Osteoblast (primary cell): ENCODE results near the gene RDH16. TPM values are rescaled to one million over a fixed set of nuclear protein-coding genes. Genes with fewer than 3 reads are reported as not detected.

Experiments used
- DNase-seq: peaks from one replicate; pipeline ENCODE4 v3.0.0; 2011; ENCODE audit warnings: low spot score, mixed read lengths; ENCODE audit not compliant: insufficient read length; ENCODE audit errors: missing footprints
- H2AFZ ChIP-seq: 2 replicates; pipeline ENCODE4 v1.6.0; 2011; ENCODE audit warnings: mild to moderate bottlenecking, low read length
- H3K27ac ChIP-seq: 2 replicates; pipeline ENCODE4 v1.5.1; 2011; ENCODE audit warnings: mild to moderate bottlenecking, low read depth, low read length, moderate library complexity
- H3K27me3 ChIP-seq: 2 replicates; pipeline ENCODE4 v1.6.0; 2012; ENCODE audit warnings: mild to moderate bottlenecking, control low read depth, inconsistent platforms, low read length, moderate library complexity; ENCODE audit not compliant: insufficient read depth
- H3K36me3 ChIP-seq: 2 replicates; pipeline ENCODE4 v1.5.1; 2011; ENCODE audit warnings: mild to moderate bottlenecking, low read length, control low read depth, moderate library complexity; ENCODE audit not compliant: insufficient read depth
- H3K4me1 ChIP-seq: 2 replicates; pipeline ENCODE4 v1.5.1; 2011; ENCODE audit warnings: mild to moderate bottlenecking, low read length, control low read depth, moderate library complexity; ENCODE audit not compliant: insufficient read depth
- H3K4me2 ChIP-seq: 2 replicates; pipeline ENCODE4 v1.6.0; 2011; ENCODE audit warnings: mild to moderate bottlenecking, low read length; ENCODE audit not compliant: insufficient read depth
- H3K4me3 ChIP-seq: fragments of 200-600 bp; sonication (generic); 3 replicates; pipeline ENCODE4 v1.5.1; 2012; ENCODE audit warnings: mild to moderate bottlenecking, low read length, inconsistent platforms; ENCODE audit not compliant: insufficient read depth
- H3K79me2 ChIP-seq: 2 replicates; pipeline ENCODE4 v1.6.0; 2012; ENCODE audit warnings: mild to moderate bottlenecking, low read length, control low read depth, inconsistent platforms; ENCODE audit not compliant: insufficient read depth
- H3K9me3 ChIP-seq: 2 replicates; pipeline ENCODE4 v1.5.1; 2011; ENCODE audit warnings: low read depth, low read length, control low read depth
- H4K20me1 ChIP-seq: 2 replicates; pipeline ENCODE4 v1.6.0; 2012; ENCODE audit warnings: mild to moderate bottlenecking, low read length, control low read depth; ENCODE audit not compliant: insufficient read depth
- total RNA-seq: library from RNA; depleted of rRNA; stranded (reverse); fragments of >200 nt; gene quantifications from 2 replicates; pipeline ENCODE4 v1.2.3, GENCODE V29; 2012
- TF ChIP-seq, protein P1 (sequence below): IDR thresholded peaks from 2 replicates; pipeline ENCODE4 v1.5.1; 2011; ENCODE audit warnings: mild to moderate bottlenecking, low read depth, low read length, moderate library complexity; ENCODE audit errors: extremely low read depth

Gene RDH16
- total RNA-seq, 1 donor: under 0.01 TPM

DNA sequence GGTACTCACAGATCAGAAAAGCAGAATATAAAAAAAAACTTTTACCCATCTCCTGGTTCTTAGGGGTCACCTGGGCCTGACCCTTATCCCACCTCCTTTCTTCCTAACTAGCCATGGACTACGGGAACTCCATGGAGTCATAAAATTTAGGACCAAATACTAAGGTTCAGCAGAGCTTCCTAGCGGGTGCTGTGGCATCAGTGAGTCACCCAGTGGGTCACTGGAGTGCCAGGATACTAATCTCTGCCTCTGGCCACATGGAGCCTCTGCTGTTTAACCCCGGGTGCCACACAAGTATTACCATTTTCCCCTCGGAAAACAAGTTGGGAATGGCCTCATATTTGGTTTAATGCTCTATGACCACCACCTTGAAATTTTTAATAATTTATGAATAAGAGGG is 42.0 kb upstream of the RDH16 start:
- Histone ChIP-seq H2AFZ (no peak overlapping the region), H3K4me1 (peaks cover 14% of the 10 kb centered on the region), H3K36me3 (peaks cover 26% of the 10 kb centered on the region), H3K4me3 (no peak overlapping the region), H3K27me3 (no peaks in the 10 kb centered on the region), H3K9me3 (no peaks in the 10 kb centered on the region), H3K27ac (no peak overlapping the region), H3K79me2 (peaks cover 36% of the 10 kb centered on the region), H3K4me2 (no peak overlapping the region), H4K20me1 (peaks cover 49% of the 10 kb centered on the region)
- TF ChIP-seq, protein P1, sequence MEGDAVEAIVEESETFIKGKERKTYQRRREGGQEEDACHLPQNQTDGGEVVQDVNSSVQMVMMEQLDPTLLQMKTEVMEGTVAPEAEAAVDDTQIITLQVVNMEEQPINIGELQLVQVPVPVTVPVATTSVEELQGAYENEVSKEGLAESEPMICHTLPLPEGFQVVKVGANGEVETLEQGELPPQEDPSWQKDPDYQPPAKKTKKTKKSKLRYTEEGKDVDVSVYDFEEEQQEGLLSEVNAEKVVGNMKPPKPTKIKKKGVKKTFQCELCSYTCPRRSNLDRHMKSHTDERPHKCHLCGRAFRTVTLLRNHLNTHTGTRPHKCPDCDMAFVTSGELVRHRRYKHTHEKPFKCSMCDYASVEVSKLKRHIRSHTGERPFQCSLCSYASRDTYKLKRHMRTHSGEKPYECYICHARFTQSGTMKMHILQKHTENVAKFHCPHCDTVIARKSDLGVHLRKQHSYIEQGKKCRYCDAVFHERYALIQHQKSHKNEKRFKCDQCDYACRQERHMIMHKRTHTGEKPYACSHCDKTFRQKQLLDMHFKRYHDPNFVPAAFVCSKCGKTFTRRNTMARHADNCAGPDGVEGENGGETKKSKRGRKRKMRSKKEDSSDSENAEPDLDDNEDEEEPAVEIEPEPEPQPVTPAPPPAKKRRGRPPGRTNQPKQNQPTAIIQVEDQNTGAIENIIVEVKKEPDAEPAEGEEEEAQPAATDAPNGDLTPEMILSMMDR: no peak
- peak; percentile 87 for DNase-seq

DNA sequence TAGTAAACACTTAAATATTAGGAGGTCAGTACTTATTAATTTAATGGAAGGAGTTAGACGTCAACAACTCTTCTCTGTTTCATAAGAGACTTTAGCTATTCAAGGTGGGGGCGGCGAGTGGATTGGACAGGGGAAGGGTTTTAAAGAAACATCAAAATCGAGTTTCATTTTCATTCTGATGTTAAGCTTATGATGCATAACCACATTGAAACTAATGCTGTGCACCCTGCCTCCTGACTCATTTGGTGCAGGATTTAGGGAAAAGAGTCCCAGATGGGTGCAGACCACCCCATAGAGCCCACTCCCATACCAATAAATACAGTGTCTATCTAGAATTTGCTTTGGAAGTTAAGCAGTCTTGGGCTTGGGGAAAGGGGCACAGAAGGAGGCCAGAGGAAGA is 41.6 kb upstream of the RDH16 start:
- Histone ChIP-seq H3K9me3 (no peaks in the 10 kb centered on the region), H4K20me1 (peaks cover 49% of the 10 kb centered on the region), H3K4me1 (peaks cover 14% of the 10 kb centered on the region), H3K27ac (no peak overlapping the region), H2AFZ (no peak overlapping the region), H3K36me3 (peaks cover 22% of the 10 kb centered on the region), H3K4me3 (no peak overlapping the region), H3K4me2 (no peak overlapping the region), H3K27me3 (no peaks in the 10 kb centered on the region), H3K79me2 (peaks cover 31% of the 10 kb centered on the region)
- DNase-seq: no peak
- TF ChIP-seq, protein P1: no peak

DNA sequence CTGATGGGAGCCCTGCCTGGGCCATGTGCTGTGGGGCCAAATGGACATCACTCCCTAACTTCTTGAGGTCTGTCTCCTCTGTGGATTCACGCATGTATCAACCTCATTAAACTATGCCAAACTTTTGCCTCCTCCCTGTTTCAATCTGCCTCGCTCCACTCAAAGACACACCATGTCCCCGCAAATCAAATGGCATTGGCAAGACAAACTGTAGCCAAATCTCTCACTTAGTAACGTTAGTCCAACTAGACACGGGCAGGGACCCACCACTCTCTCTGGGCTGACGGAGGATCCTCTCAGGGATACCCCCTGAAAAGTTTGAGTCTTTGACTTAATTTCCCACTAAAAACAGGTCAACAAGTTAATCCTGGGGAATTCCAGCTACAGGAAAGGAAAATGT is 40.9 kb upstream of the RDH16 start:
- Histone ChIP-seq H3K79me2 (peaks cover 24% of the 10 kb centered on the region), H3K27ac (no peak overlapping the region), H4K20me1 (peaks cover 49% of the 10 kb centered on the region), H3K4me2 (no peak overlapping the region), H2AFZ (no peak overlapping the region), H3K4me3 (no peak overlapping the region), H3K36me3 (peaks cover 16% of the 10 kb centered on the region), H3K9me3 (no peaks in the 10 kb centered on the region), H3K4me1 (peaks cover 14% of the 10 kb centered on the region), H3K27me3 (no peaks in the 10 kb centered on the region)
- TF ChIP-seq, protein P1: no peak
- DNase-seq: no peak

DNA sequence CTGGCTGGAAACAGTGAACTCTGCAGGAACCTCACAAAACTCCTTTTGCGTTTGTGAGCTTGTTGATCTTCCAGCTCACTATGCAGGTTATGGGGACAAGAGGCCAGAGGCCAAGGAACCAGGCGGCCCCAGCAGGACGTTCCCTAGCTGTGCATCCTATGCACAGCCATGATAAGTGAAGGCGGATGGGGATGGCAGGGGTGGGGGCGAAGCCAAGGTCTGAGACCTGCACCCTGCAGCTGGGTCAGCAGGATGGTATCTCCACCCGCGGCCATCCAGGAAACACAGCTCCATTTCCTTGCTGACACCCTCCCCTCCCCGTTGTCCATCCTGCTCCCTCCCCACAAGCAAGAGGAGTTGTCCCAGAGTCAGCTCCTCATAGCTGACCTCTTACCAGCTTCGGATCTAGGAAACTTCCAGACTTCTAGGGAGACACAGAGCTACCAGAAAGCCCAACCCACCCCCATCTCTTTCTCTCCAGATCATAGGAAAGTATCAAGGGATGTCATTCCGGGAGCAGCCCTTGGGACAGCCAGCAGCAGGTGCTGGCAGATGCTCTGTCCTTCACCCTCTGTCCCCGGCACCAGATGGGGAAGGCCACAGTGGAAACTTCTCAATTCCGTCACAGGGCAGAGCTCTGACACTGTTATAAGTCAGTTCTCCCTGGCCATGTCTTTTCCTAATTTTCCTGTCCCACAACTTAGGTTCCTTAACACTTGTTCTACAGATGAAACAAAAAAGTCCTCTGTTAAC is 39.6 kb upstream of the RDH16 start:
- no peak overlapping the region for H3K4me2 ChIP-seq
- H3K4me3 ChIP-seq: no peak overlapping the region
- H3K27ac ChIP-seq: no peak overlapping the region
- peaks cover 14% of the 10 kb centered on the region for H3K4me1 ChIP-seq
- peaks cover 3% of the 10 kb centered on the region for H3K36me3 ChIP-seq
- no peak for DNase-seq
- H2AFZ ChIP-seq: no peak overlapping the region
- peaks cover 14% of the 10 kb centered on the region for H3K79me2 ChIP-seq
- H4K20me1 ChIP-seq: peaks cover 41% of the 10 kb centered on the region
- TF ChIP-seq, protein P1: no peak
- no peaks in the 10 kb centered on the region for H3K9me3 ChIP-seq
- no peaks in the 10 kb centered on the region for H3K27me3 ChIP-seq
